GM19239 (cell line): ENCODE measurements around the gene KRTAP5-9.
A peak's percentile ranks its signal among the peaks of the same experiment; 100 is the strongest.
"Not testable (repeated sequence)": the region's sequence is repeated elsewhere in the genome, so short reads cannot be mapped to it uniquely, and the experiment has no call there.

ENCODE experiments used
- DNase-seq: peaks from one replicate; pipeline ENCODE4 v3.0.0; 2011; ENCODE audit warnings: low spot score; ENCODE audit not compliant: insufficient read length
- FAIRE-seq: peaks from 2 replicates; lab custom pipeline; 2011; peaks lifted over from hg19 to GRCh38; lab: Jason Lieb, UNC

The KRTAP5-9 gene

GRCh38 chr11:71556018-71556417 is 7.8 kb downstream of the KRTAP5-9 start:
- no peak for DNase-seq
- FAIRE-seq, result no peak

- no peak for DNase-seq
Observed at GRCh38 chr11:71557257-71557656, 9.0 kb downstream of the KRTAP5-9 start.

GRCh38 chr11:71558996-71559395 is 10.8 kb downstream of the KRTAP5-9 start:
- FAIRE-seq, result no peak
- DNase-seq, result no peak

More at GRCh38 chr11:71557257-71557656, 9.0 kb downstream of the KRTAP5-9 start:
- FAIRE-seq, result no peak

GRCh38 chr11:71562120-71562519 is 13.9 kb downstream of the KRTAP5-9 start:
- DNase-seq (no peak), FAIRE-seq (no peak)

GRCh38 chr11:71563406-71563805 is 15.2 kb downstream of the KRTAP5-9 start:
- no peak for FAIRE-seq
- DNase-seq, result peak; percentile 32

GRCh38 chr11:71564430-71564829 is 16.2 kb downstream of the KRTAP5-9 start:
- DNase-seq, result no peak

GRCh38 chr11:71565263-71565662 is 17.0 kb downstream of the KRTAP5-9 start, which contains the start of gene KRTAP5-10:
KRTAP5-10 (plus strand) TSS chr11:71565563; CDS start chr11:71565588, 25 bp downstream.
- FAIRE-seq (no peak), DNase-seq (no peak)

More at GRCh38 chr11:71564430-71564829, 16.2 kb downstream of the KRTAP5-9 start:
- FAIRE-seq, result no peak

GRCh38 chr11:71566081-71566620 is 17.9 kb downstream of the KRTAP5-9 start:
- DNase-seq, result no peak
- FAIRE-seq, result no peak

GRCh38 chr11:71566626-71567599 is 18.7 kb downstream of the KRTAP5-9 start:
- not testable (repeated sequence) for FAIRE-seq, DNase-seq

- FAIRE-seq, DNase-seq: not testable (repeated sequence)
Observed at GRCh38 chr11:71567633-71568032, 19.4 kb downstream of the KRTAP5-9 start.

GRCh38 chr11:71568704-71569349 is 20.6 kb downstream of the KRTAP5-9 start:
- DNase-seq (no peak), FAIRE-seq (no peak)

- FAIRE-seq, DNase-seq: not testable (repeated sequence)
Observed at GRCh38 chr11:71571101-71571850, 23.1 kb downstream of the KRTAP5-9 start.

- FAIRE-seq (no peak), DNase-seq (no peak)
Observed at GRCh38 chr11:71572811-71573210, 24.6 kb downstream of the KRTAP5-9 start.

GRCh38 chr11:71574418-71574817 is 26.2 kb downstream of the KRTAP5-9 start:
- FAIRE-seq (no peak), DNase-seq (no peak)

- no peak for FAIRE-seq
- DNase-seq, result no peak
Observed at GRCh38 chr11:71575723-71576424, 27.7 kb downstream of the KRTAP5-9 start.

GRCh38 chr11:71576688-71577465 is 28.7 kb downstream of the KRTAP5-9 start:
- DNase-seq, FAIRE-seq: not testable (repeated sequence)

- no peak for FAIRE-seq
- DNase-seq, result no peak
Observed at GRCh38 chr11:71577469-71578004, 29.3 kb downstream of the KRTAP5-9 start.

GRCh38 chr11:71579513-71579912 is 31.3 kb downstream of the KRTAP5-9 start:
- not testable (repeated sequence) for FAIRE-seq, DNase-seq
